HG03095 (cell line): ENCODE results near the gene LRRC36.
A peak's percentile ranks its signal among the peaks of the same experiment; 100 is the strongest.
"Not testable (repeated sequence)": the region's sequence is repeated elsewhere in the genome, so short reads cannot be mapped to it uniquely, and the experiment has no call there.

Experiments
- ATAC-seq: cut with Tn5 transposase; IDR thresholded peaks from one replicate; pipeline ENCODE4 v1.9.1; 2021; ENCODE audit warnings: moderate library complexity; ENCODE audit not compliant: unreplicated experiment

Gene LRRC36

GRCh38 chr16:67399749-67400704, 73.4 kb downstream of the LRRC36 start:
- no peak for ATAC-seq

- no peak for ATAC-seq
Observed at GRCh38 chr16:67400901-67401300, 74.3 kb downstream of the LRRC36 start.

GRCh38 chr16:67403976-67404555, 77.5 kb downstream of the LRRC36 start:
- no peak for ATAC-seq

- ATAC-seq: no peak
Observed at GRCh38 chr16:67404740-67405226, 78.2 kb downstream of the LRRC36 start.

GRCh38 chr16:67405336-67405735, 78.7 kb downstream of the LRRC36 start:
- no peak for ATAC-seq

- ATAC-seq: no peak
Observed at GRCh38 chr16:67406111-67406971, 79.7 kb downstream of the LRRC36 start.

GRCh38 chr16:67407176-67407787, 80.7 kb downstream of the LRRC36 start:
- ATAC-seq: no peak

GRCh38 chr16:67407788-67408452, 81.3 kb downstream of the LRRC36 start:
- no peak for ATAC-seq

GRCh38 chr16:67409631-67410030, 83.0 kb downstream of the LRRC36 start:
- no peak for ATAC-seq

- ATAC-seq: no peak
Observed at GRCh38 chr16:67411339-67411738, 84.7 kb downstream of the LRRC36 start.

- no peak for ATAC-seq
Observed at GRCh38 chr16:67412294-67412693, 85.7 kb downstream of the LRRC36 start.

- ATAC-seq: no peak
Observed at GRCh38 chr16:67413978-67414911, 87.6 kb downstream of the LRRC36 start.

- ATAC-seq: not testable (repeated sequence)
Observed at GRCh38 chr16:67415421-67415820, 88.8 kb downstream of the LRRC36 start.

- peak; percentile 74 for ATAC-seq
Observed at GRCh38 chr16:67415872-67416793, 89.5 kb downstream of the LRRC36 start, which contains the start of gene ZDHHC1. Gene ZDHHC1, minus strand, starts transcription at chr16:67416477. Its CDS starts 8,702 bp downstream, at chr16:67407775.

- no peak for ATAC-seq
Observed at GRCh38 chr16:67417333-67418061, 90.9 kb downstream of the LRRC36 start.

GRCh38 chr16:67419502-67419901, 92.9 kb downstream of the LRRC36 start:
- ATAC-seq: no peak

GRCh38 chr16:67419931-67420330, 93.3 kb downstream of the LRRC36 start:
- ATAC-seq: no peak
